WI38 (cell line): ENCODE results near the gene OR8H3.
"Not testable (repeated sequence)": the region's sequence is repeated elsewhere in the genome, so short reads cannot be mapped to it uniquely, and the experiment has no call there.

ENCODE experiments used
- H3K4me3 ChIP-seq: 2 replicates; pipeline ENCODE4 v1.5.1; 2011; ENCODE audit warnings: low read depth, mild to moderate bottlenecking, control low read depth, low read length
- TF ChIP-seq, protein P1 (sequence below): IDR thresholded peaks from 2 replicates; pipeline ENCODE4 v1.5.1; 2012; ENCODE audit warnings: low read depth, mild to moderate bottlenecking, control low read depth, low read length

OR8H3 gene

DNA sequence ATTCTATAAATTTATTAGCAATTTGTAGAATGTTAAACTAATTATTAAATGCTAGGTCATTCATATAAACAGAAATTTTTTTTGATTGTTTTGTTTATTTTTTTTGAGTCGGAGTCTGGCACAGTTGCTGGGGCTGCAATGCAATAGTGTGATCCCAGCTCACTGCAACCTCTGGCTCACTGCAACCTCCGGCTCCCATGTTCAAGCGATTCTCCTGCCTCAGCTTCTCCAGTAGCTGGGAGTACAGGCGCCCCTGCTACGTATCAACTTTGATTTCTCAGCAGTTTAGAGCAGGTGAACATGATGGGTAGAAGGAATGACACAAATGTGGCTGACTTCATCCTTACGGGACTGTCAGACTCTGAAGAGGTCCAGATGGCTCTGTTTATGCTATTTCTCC is at the start of gene OR8H3:
OR8H3 (plus strand) TSS at position 301 of the 400 bp plus-strand sequence; CDS start at position 301, 0 bp downstream.
- TF ChIP-seq, protein P1, sequence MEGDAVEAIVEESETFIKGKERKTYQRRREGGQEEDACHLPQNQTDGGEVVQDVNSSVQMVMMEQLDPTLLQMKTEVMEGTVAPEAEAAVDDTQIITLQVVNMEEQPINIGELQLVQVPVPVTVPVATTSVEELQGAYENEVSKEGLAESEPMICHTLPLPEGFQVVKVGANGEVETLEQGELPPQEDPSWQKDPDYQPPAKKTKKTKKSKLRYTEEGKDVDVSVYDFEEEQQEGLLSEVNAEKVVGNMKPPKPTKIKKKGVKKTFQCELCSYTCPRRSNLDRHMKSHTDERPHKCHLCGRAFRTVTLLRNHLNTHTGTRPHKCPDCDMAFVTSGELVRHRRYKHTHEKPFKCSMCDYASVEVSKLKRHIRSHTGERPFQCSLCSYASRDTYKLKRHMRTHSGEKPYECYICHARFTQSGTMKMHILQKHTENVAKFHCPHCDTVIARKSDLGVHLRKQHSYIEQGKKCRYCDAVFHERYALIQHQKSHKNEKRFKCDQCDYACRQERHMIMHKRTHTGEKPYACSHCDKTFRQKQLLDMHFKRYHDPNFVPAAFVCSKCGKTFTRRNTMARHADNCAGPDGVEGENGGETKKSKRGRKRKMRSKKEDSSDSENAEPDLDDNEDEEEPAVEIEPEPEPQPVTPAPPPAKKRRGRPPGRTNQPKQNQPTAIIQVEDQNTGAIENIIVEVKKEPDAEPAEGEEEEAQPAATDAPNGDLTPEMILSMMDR = no peak
- H3K4me3 ChIP-seq = no peak within 1 kb of the TSS

DNA sequence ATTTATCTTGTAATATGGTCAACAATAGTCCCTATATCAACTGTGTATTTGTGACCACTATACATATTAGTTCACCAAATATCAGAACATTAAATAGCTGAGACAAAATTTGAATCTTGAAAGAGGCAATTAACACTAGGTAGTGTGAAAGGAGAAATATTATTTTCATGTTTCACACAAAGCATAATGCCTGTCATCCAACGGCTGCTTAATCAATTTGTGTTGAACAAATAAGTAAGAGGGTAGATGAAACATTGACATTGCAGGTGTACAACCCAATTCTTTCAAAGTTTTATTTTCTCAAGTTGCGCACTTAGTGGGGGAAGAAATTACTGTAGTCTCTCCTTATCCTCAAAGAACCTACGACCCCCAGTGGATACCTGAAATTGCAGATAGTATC is 32.5 kb upstream of the OR8H3 start:
- TF ChIP-seq, protein P1 = no peak
- no peak overlapping the region for H3K4me3 ChIP-seq

DNA sequence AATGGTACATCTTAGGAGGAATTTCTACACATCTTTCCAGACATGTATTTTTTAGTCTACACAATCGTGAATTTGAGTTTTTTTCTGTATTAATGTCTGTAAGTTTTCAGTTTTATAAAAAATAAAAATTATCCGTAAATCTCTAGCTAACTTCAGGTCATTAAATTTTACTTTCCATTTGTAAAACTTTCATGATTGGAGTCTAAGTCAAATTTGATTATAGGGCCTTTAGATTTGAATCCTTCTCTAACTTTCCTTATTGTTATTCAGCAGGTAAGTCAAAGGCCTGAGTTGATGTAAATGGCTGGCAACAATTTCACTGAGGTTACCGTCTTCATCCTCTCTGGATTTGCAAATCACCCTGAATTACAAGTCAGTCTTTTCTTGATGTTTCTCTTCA is 29.2 kb upstream of the OR8H3 start, which contains the start of gene OR8I2:
OR8I2 (plus strand) TSS at position 301 of the 400 bp plus-strand sequence; CDS start at position 301, 0 bp downstream.
- TF ChIP-seq, protein P1 = no peak
- H3K4me3 ChIP-seq = no peak within 1 kb of the TSS

GRCh38 chr11:56103210-56103737 is 18.9 kb upstream of the OR8H3 start, which contains the start of gene OR8H2:
OR8H2 (plus strand) TSS chr11:56103687; CDS start chr11:56105043, 1,356 bp downstream.
- TF ChIP-seq, protein P1 = no peak
- no peak within 1 kb of the TSS for H3K4me3 ChIP-seq

DNA sequence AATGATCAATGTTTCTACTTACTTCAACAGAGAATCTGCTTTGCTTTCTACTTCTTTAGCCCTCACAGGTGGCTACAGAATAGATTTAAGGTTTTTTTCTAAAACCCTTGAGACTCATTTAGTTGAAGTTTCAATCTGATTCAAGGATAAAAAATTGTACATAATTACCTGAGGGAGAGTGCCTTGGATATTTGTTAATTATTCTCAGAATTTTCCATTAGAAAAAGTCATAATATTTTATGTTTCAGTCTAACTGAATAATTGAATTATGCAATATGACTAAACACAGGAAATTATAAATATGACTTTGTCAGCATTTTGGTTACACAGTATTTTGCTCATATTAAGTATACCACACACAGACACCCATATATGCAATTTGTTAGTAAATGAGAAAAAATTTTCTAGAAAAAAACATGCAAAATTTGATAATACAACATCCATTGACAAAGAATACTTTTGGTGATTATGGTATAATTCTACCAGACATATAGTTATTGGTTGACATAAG is 18.0 kb downstream of the OR8H3 start, which contains the start of gene OR8J3:
OR8J3 (minus strand) TSS at position 51 of the 511 bp plus-strand sequence. CDS start 2,483 bp downstream, outside the sequence.
- no peak within 1 kb of the TSS for H3K4me3 ChIP-seq
- TF ChIP-seq, protein P1 = no peak

DNA sequence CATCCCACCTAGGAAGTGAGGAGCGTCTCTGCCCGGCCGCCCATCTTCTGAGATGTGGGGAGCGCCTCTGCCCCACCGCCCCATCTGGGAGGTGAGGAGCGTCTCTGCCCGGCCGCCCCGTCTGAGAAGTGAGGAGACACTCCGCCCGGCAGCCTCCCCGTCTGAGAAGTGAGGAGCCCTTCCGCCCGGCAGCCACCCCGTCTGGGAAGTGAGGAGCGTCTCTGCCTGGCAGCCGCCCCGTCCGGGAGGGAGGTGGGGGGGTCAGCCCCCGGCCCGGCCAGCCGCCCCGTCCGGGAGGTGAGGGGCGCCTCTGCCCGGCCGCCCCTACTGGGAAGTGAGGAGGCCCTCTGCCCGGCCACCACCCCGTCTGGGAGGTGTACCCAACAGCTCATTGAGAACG is 21.5 kb downstream of the OR8H3 start:
- H3K4me3 ChIP-seq = not testable (repeated sequence)

DNA sequence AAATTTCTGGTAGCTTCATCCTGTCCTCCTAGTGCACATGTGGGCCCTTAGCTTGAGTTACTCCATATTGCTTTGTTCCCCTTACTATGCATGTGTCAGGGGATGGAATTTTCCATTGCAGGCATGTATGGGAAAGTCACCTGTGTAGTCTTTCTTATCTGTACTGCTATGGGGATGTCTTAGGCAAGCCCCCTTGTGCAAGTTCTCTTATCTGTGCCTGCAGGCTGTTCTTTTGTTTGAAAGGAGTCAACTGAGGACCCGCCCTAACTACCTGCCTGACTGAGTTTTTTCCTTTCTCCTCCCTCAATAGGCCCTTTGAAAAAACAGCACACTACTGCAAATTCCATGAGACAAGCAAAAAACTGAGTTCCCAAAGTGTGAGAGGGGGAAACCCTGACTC is 29.2 kb downstream of the OR8H3 start:
- no peak overlapping the region for H3K4me3 ChIP-seq
- TF ChIP-seq, protein P1 = no peak
